DOHH2 (cell line): ENCODE results near the gene MRPL11.

Experiments
- H3F3A ChIP-seq: fragments of 200-600 bp; sonication (generic), shearing (Covaris generic); 2 replicates; pipeline ENCODE4 v1.6.0; 2016; ENCODE audit warnings: antibody characterized with exemption, mild to moderate bottlenecking; ENCODE audit not compliant: control insufficient read depth, insufficient read depth
- H3K27ac ChIP-seq: fragments of 200-600 bp; sonication (generic); 2 replicates; pipeline ENCODE4 v1.5.1; 2014; ENCODE audit warnings: low read depth, mild to moderate bottlenecking, low read length, moderate library complexity
- H3K27me3 ChIP-seq: fragments of 200-600 bp; sonication (generic); 2 replicates; pipeline ENCODE4 v1.6.1; 2014; ENCODE audit warnings: mild to moderate bottlenecking, low read length, mixed read lengths; ENCODE audit not compliant: control insufficient read depth
- H3K36me3 ChIP-seq: fragments of 200-600 bp; sonication (generic); 2 replicates; pipeline ENCODE4 v1.6.1; 2014; ENCODE audit warnings: mild to moderate bottlenecking, low read length, moderate library complexity, mixed read lengths; ENCODE audit not compliant: control insufficient read depth
- H3K4me1 ChIP-seq: fragments of 200-600 bp; sonication (generic); 2 replicates; pipeline ENCODE4 v1.6.1; 2014; ENCODE audit warnings: mild to moderate bottlenecking, low read length, mixed read lengths; ENCODE audit not compliant: control insufficient read depth
- H3K4me2 ChIP-seq: fragments of 200-600 bp; sonication (generic); 2 replicates; pipeline ENCODE4 v1.6.0; 2014; ENCODE audit warnings: mild to moderate bottlenecking, low read length, moderate library complexity
- H3K4me3 ChIP-seq: fragments of 200-600 bp; sonication (generic); 2 replicates; pipeline ENCODE4 v1.5.1; 2014; ENCODE audit warnings: mild to moderate bottlenecking, low read length, mixed read lengths
- H3K79me2 ChIP-seq: fragments of 200-600 bp; sonication (generic); 2 replicates; pipeline ENCODE4 v1.6.1; 2014; ENCODE audit warnings: mild to moderate bottlenecking, low read length, mixed read lengths; ENCODE audit not compliant: control insufficient read depth
- H3K9me2 ChIP-seq: fragments of 200-600 bp; sonication (generic); replicated peaks from 2 replicates; pipeline ENCODE4 v1.6.1; 2014; ENCODE audit warnings: mild to moderate bottlenecking, low read length, mixed read lengths; ENCODE audit not compliant: control insufficient read depth
- H3K9me3 ChIP-seq: fragments of 200-600 bp; sonication (generic); 2 replicates; pipeline ENCODE4 v1.6.1; 2014; ENCODE audit warnings: antibody characterized with exemption, low read length, mixed read lengths; ENCODE audit not compliant: control insufficient read depth, insufficient read depth
- H4K20me1 ChIP-seq: fragments of 200-600 bp; sonication (generic); 2 replicates; pipeline ENCODE4 v1.6.0; 2014; ENCODE audit warnings: low read depth, mild to moderate bottlenecking, antibody characterized with exemption, low read length, moderate library complexity; ENCODE audit not compliant: control insufficient read depth, insufficient read depth
- CTCF ChIP-seq: fragments of 200-600 bp; sonication (generic); IDR thresholded peaks from one replicate; pipeline ENCODE4 v1.5.1; 2014; ENCODE audit warnings: antibody characterized with exemption, mild to moderate bottlenecking, low read depth, low read length; ENCODE audit not compliant: poor library complexity, severe bottlenecking
- EZH2phosphoT487 ChIP-seq: fragments of 200-600 bp; sonication (generic); IDR thresholded peaks from 2 replicates; pipeline ENCODE4 v1.6.1; 2017; ENCODE audit warnings: borderline replicate concordance, mild to moderate bottlenecking, antibody characterized with exemption, low read length, moderate library complexity, mixed read lengths

The MRPL11 gene

DNA sequence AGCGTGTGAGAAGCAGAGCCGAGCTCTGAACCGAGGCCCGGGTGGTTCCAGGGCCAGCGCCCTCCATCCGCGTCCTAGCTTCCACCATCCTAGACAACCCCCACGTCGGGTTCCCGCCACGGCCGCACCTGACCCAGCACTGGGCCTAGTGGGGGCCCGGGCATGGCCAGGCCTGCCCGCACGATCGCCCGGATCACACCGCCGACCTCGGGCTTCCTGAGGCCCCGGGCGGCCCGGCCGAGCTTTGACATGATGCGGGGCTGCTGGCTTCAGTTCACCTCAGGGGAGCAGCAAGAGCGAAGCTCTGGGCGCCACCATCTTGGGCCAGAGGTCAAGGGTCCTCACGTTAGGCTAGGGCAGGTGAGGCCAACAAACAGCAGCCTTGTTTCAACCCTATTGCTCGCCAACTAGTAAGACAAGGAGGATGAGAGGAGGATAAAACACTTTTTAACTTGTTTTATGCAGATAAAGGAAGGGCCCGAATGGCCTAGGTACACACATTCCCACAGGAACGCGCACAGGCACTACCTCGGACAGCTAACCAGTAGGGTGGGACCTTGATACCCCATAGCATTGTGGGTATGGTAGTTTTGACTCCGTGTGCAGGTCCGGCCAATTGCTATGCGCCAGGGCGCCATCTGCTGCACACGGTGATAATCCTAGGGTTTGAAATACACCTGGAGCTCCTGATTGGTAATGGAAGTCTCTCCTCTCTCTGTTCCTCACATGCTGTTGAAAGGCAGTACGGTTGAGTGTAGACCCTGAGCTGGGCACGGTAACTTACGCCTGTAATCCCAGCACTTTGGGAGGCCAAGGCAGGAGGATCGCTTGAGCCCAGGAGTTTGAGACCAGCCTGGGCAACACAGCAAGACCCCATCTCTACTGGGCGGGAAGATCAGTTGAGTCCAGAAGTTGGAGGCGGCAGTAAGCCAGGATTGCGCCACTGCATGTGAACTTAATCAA, at the start of gene MRPL11:
TSS of gene MRPL11 (minus strand) at position 345 of the 963 bp plus-strand sequence. CDS start at position 251, 94 bp downstream.
- Histone ChIP-seq H3K4me3 (peak within 1 kb of the TSS; percentile 73), H3K79me2 (peaks cover 16% of the 10 kb centered on the region), H3K9me2 (no peaks in the 10 kb centered on the region), H3F3A (no peaks in the 10 kb centered on the region), H3K36me3 (peaks cover 22% of the 10 kb centered on the region), H3K27me3 (no peaks in the 10 kb centered on the region), H3K9me3 (peaks cover 13% of the 10 kb centered on the region), H4K20me1 (no peaks in the 10 kb centered on the region), H3K4me2 (peak within 1 kb of the TSS; percentile 84), H3K27ac (peak within 1 kb of the TSS; percentile 63), H3K4me1 (peaks cover 7% of the 10 kb centered on the region)
- TF ChIP-seq CTCF (peak; percentile 88), EZH2phosphoT487 (no peak)

DNA sequence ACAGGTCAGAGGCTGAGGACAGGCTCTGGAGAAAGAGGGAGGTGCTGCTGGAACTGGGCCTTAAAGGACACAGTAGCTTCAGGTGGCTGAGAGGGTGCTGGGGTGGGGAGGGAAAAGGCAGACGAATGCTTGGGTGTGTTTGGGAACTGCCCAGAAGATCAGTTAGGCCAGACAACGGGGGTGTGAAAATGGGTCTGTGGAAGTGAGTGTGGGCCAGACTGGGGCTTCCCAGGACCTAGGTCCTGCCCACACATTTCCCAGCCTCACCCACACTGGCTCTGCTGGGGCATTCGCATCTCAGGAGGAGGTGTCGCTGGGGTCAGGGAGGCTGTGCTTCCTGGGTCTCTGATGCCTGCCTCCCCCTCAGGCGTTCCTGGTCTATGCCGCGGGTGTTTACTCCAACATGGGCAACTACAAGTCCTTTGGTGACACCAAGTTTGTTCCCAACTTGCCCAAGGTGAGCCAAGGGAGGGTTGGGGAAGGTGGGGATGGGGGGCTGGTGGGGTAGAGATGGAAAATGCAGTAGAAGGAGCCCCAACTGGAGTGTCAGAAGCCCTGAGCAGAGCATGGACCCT, 46.2 kb upstream of the MRPL11 start:
- H4K20me1 ChIP-seq: no peaks in the 10 kb centered on the region
- no peak overlapping the region for H3K4me2 ChIP-seq
- H3K36me3 ChIP-seq: peaks cover 18% of the 10 kb centered on the region; the same call in 1 of the 2 replicates
- no peaks in the 10 kb centered on the region for H3K27me3 ChIP-seq
- H3F3A ChIP-seq: no peaks in the 10 kb centered on the region
- no peak overlapping the region for H3K27ac ChIP-seq
- peaks cover 7% of the 10 kb centered on the region for H3K4me1 ChIP-seq
- no peaks in the 10 kb centered on the region for H3K9me3 ChIP-seq
- H3K4me3 ChIP-seq: no peak overlapping the region
- H3K9me2 ChIP-seq: no peaks in the 10 kb centered on the region
- peaks cover 10% of the 10 kb centered on the region for H3K79me2 ChIP-seq
- TF ChIP-seq EZH2phosphoT487: no peak
- TF ChIP-seq CTCF: no peak

DNA sequence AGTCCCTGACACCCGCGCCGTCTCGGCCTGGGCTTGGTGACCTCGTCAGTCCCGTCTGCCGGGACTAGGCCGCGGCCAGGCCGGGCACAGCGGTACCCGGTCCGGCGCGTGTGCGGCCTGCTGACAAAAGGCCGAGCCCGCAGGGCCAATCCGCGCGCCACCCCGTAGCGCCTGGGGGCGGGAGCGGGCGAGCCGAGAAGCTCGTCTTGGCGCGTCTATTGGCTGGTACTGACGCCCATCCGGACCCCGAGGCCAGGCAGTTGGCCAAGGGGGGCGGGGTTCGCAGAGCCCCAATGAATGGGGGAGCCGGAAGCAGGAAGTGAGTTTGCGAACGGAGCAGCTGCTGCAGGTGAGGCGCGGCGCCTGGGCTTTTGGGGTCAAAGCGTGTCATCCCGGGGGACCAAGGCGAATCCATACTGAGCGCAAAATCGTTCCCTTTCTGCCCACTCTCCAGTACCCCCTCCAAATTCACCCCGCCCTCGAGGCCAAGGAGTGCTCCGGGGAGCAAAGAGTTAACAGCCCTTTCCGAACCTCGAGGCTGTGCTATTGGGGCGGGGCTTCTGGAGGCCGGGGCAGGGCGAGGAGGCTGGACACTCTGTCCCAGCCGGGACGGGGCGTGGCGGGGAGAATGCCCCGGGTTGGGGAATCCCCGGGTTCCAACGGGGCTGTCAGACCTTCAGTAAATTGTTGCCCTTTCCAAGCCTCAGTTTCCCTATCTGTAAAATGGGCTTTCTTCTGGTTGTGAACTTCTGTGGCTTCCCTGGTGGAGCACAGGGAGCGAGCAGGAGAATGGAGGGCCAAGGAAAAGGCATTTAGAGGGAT, 41.7 kb upstream of the MRPL11 start, which contains the start of gene DPP3:
TSS of gene DPP3 (plus strand) at position 318 of the 822 bp plus-strand sequence. CDS start 1,767 bp downstream, outside the sequence.
- H3K27me3 ChIP-seq: no peaks in the 10 kb centered on the region
- TF ChIP-seq EZH2phosphoT487 (no peak), CTCF (no peak)
- H3K4me1 ChIP-seq: peaks cover 14% of the 10 kb centered on the region
- H3K9me3 ChIP-seq: no peaks in the 10 kb centered on the region
- H3K36me3 ChIP-seq: peaks cover 10% of the 10 kb centered on the region; the same call in 1 of the 2 replicates
- H3K4me3 ChIP-seq: peak within 1 kb of the TSS; percentile 82
- H4K20me1 ChIP-seq: peaks cover 6% of the 10 kb centered on the region; the same call in 1 of the 2 replicates
- H3K27ac ChIP-seq: peak within 1 kb of the TSS; percentile 45
- peaks cover 24% of the 10 kb centered on the region for H3K79me2 ChIP-seq
- peak within 1 kb of the TSS; percentile 80 for H3K4me2 ChIP-seq
- no peaks in the 10 kb centered on the region for H3F3A ChIP-seq
- no peaks in the 10 kb centered on the region for H3K9me2 ChIP-seq
